HG03442 (cell line): ENCODE results near the gene HPGD.
"Not testable (repeated sequence)": the region's sequence is repeated elsewhere in the genome, so short reads cannot be mapped to it uniquely, and the experiment has no call there.

ENCODE experiments used
- ATAC-seq: cut with Tn5 transposase; IDR thresholded peaks from one replicate; pipeline ENCODE4 v1.9.1; 2021; ENCODE audit warnings: mild to moderate bottlenecking, moderate library complexity; ENCODE audit not compliant: unreplicated experiment

Gene HPGD

GRCh38 chr4:174528226-174528625 lies 5.9 kb upstream of the HPGD start:
- ATAC-seq = no peak

GRCh38 chr4:174526731-174527130 lies 4.4 kb upstream of the HPGD start:
- ATAC-seq = no peak

GRCh38 chr4:174524242-174524641 lies 2.0 kb upstream of the HPGD start:
- no peak for ATAC-seq

GRCh38 chr4:174523025-174523693 lies 871 bp upstream of the HPGD start:
- no peak for ATAC-seq

- ATAC-seq = peak; percentile 33
Observed at GRCh38 chr4:174521800-174522182, 497 bp downstream of the HPGD start.

GRCh38 chr4:174520660-174521059 lies 1.6 kb downstream of the HPGD start:
- ATAC-seq = no peak

- no peak for ATAC-seq
Observed at GRCh38 chr4:174517502-174518445, 4.5 kb downstream of the HPGD start.

GRCh38 chr4:174516794-174517193 lies 5.5 kb downstream of the HPGD start:
- no peak for ATAC-seq

- no peak for ATAC-seq
Observed at GRCh38 chr4:174516345-174516744, 5.9 kb downstream of the HPGD start.

GRCh38 chr4:174512745-174513144 lies 9.5 kb downstream of the HPGD start:
- no peak for ATAC-seq

GRCh38 chr4:174505892-174506291 lies 16.4 kb downstream of the HPGD start:
- ATAC-seq = no peak

GRCh38 chr4:174505007-174505406 lies 17.3 kb downstream of the HPGD start:
- ATAC-seq = no peak

- no peak for ATAC-seq
Observed at GRCh38 chr4:174503079-174503715, 19.1 kb downstream of the HPGD start.

- ATAC-seq = no peak
Observed at GRCh38 chr4:174496631-174497432, 25.5 kb downstream of the HPGD start.

GRCh38 chr4:174495626-174496025 lies 26.7 kb downstream of the HPGD start:
- ATAC-seq = no peak

GRCh38 chr4:174494726-174495125 lies 27.6 kb downstream of the HPGD start:
- ATAC-seq = no peak

GRCh38 chr4:174494146-174494545 lies 28.1 kb downstream of the HPGD start:
- no peak for ATAC-seq

GRCh38 chr4:174490451-174490961 lies 31.8 kb downstream of the HPGD start:
- ATAC-seq = no peak

- ATAC-seq = not testable (repeated sequence)
Observed at GRCh38 chr4:174488368-174488767, 33.9 kb downstream of the HPGD start.

GRCh38 chr4:174485025-174485424 lies 37.3 kb downstream of the HPGD start:
- no peak for ATAC-seq

GRCh38 chr4:174483792-174484191 lies 38.5 kb downstream of the HPGD start:
- no peak for ATAC-seq
